Progenitor cell of endocrine pancreas (in vitro differentiated cells): ENCODE data around the gene GPR34. TPM values are rescaled to one million over a fixed set of nuclear protein-coding genes. Genes with fewer than 3 reads are reported as not detected.

Experiments
- DNase-seq: peaks from one replicate; pipeline ENCODE4 v3.0.0; 2021; ENCODE audit warnings: low spot score; ENCODE audit not compliant: unreplicated experiment
- H3K27ac Mint-ChIP-seq: 2 replicates; pipeline ENCODE4 v1.8.0; 2021; ENCODE audit warnings: mild to moderate bottlenecking, moderate library complexity, mixed read lengths
- H3K27me3 Mint-ChIP-seq: 2 replicates; pipeline ENCODE4 v1.8.0; 2021; ENCODE audit warnings: mixed read lengths
- H3K36me3 Mint-ChIP-seq: 2 replicates; pipeline ENCODE4 v1.8.0; 2022; ENCODE audit warnings: mixed read lengths; ENCODE audit not compliant: insufficient read depth
- H3K4me1 Mint-ChIP-seq: 2 replicates; pipeline ENCODE4 v1.8.0; 2021; ENCODE audit warnings: low read depth, mixed read lengths
- H3K4me3 Mint-ChIP-seq: 2 replicates; pipeline ENCODE4 v1.8.0; 2021; ENCODE audit warnings: low read depth, mild to moderate bottlenecking, moderate library complexity, mixed read lengths
- H3K9me3 Mint-ChIP-seq: 2 replicates; pipeline ENCODE4 v1.8.0; 2021; ENCODE audit warnings: low read depth, mixed read lengths
- CTCF ChIP-seq: fragments of 200-600 bp; sonication (generic); IDR thresholded peaks from one replicate; pipeline ENCODE4 v1.5.0; 2021; ENCODE audit warnings: antibody characterized with exemption, mild to moderate bottlenecking; ENCODE audit not compliant: unreplicated experiment
- total RNA-seq: library from RNA; stranded (reverse); gene quantifications from 2 replicates; pipeline ENCODE4 v1.2.1, GENCODE V29; 2021

Gene GPR34
- total RNA-seq, 1 donor from 2014 or later: not detected

GRCh38 chrX:41732260-41732659 is 43.5 kb downstream of the GPR34 start:
- no peak overlapping the region for H3K27ac Mint-ChIP-seq
- H3K4me3 Mint-ChIP-seq: no peak overlapping the region
- no peak for TF ChIP-seq CTCF
- peaks cover 5% of the 10 kb centered on the region for H3K4me1 Mint-ChIP-seq
- peaks cover 1% of the 10 kb centered on the region for H3K36me3 Mint-ChIP-seq
- no peaks in the 10 kb centered on the region for H3K27me3 Mint-ChIP-seq
- H3K9me3 Mint-ChIP-seq: peaks cover 9% of the 10 kb centered on the region
- no peak for DNase-seq

GRCh38 chrX:41733939-41734338 is 45.2 kb downstream of the GPR34 start:
- no peak for DNase-seq
- no peak for TF ChIP-seq CTCF
- no peak overlapping the region for H3K27ac Mint-ChIP-seq
- H3K36me3 Mint-ChIP-seq: peaks cover 1% of the 10 kb centered on the region
- no peaks in the 10 kb centered on the region for H3K27me3 Mint-ChIP-seq
- H3K4me3 Mint-ChIP-seq: no peak overlapping the region
- peaks cover 9% of the 10 kb centered on the region for H3K9me3 Mint-ChIP-seq
- H3K4me1 Mint-ChIP-seq: peaks cover 5% of the 10 kb centered on the region

GRCh38 chrX:41734530-41734929 is 45.8 kb downstream of the GPR34 start:
- H3K9me3 Mint-ChIP-seq: peaks cover 9% of the 10 kb centered on the region
- no peak overlapping the region for H3K27ac Mint-ChIP-seq
- H3K27me3 Mint-ChIP-seq: no peaks in the 10 kb centered on the region
- TF ChIP-seq CTCF: peak; percentile 14
- no peak for DNase-seq
- H3K4me1 Mint-ChIP-seq: peaks cover 5% of the 10 kb centered on the region
- peaks cover 1% of the 10 kb centered on the region for H3K36me3 Mint-ChIP-seq
- no peak overlapping the region for H3K4me3 Mint-ChIP-seq

DNA sequence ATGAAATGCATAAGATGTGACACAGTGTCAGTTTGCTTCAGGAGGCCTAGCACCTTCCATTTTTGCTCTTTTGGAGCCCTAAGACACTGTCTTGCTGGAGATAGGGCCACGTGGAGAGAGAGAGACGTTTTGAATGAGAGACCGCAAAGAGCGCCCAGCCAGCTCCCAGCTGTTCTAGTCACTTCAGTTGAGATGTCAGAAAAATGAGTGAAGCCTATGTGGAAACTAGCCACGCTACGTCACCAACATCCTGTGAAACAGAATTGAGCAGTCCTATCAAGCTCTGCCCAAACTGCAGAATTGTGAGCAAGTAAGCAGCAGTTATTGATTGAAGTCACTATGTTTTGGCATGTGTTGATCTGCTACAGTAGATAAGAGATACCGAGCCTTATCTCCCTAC is 48.3 kb downstream of the GPR34 start:
- Mint-ChIP-seq H3K4me3 (no peak overlapping the region), H3K4me1 (peaks cover 5% of the 10 kb centered on the region), H3K27me3 (no peaks in the 10 kb centered on the region), H3K36me3 (peaks cover 1% of the 10 kb centered on the region), H3K9me3 (peaks cover 9% of the 10 kb centered on the region), H3K27ac (no peak overlapping the region)
- TF ChIP-seq CTCF: no peak
- DNase-seq: no peak

- H3K27ac Mint-ChIP-seq: no peak overlapping the region
- DNase-seq: no peak
- TF ChIP-seq CTCF: no peak
- no peaks in the 10 kb centered on the region for H3K27me3 Mint-ChIP-seq
- H3K4me3 Mint-ChIP-seq: no peak overlapping the region
- H3K36me3 Mint-ChIP-seq: peaks cover 8% of the 10 kb centered on the region
- H3K9me3 Mint-ChIP-seq: peaks cover 10% of the 10 kb centered on the region
- H3K4me1 Mint-ChIP-seq: peaks cover 5% of the 10 kb centered on the region
These were observed 51.1 kb downstream of the GPR34 start for GRCh38 chrX:41739871-41740270.

Other genes with a start within 250 kb of the GPR34 start
- not detected in 2 replicates for gene NYX, start 241.6 kb upstream of the GPR34 start, total RNA-seq
- gene GPR82, start 35.2 kb downstream of the GPR34 start, total RNA-seq: not detected in 2 replicates
- 68.3 and 81.9 TPM in 2 replicates for gene CASK, start 234.6 kb downstream of the GPR34 start, total RNA-seq